Glomerular visceral epithelial cell (primary cell): ENCODE data around the gene JTB.

ENCODE experiments used
- DNase-seq: peaks from one replicate; pipeline ENCODE4 v3.0.0-alpha.2; 2016; ENCODE audit errors: extremely low spot score

The JTB gene

GRCh38 chr1:153978274-153978909, 918 bp upstream of the JTB start:
- DNase-seq, result no peak

- DNase-seq, result no peak
These were observed 640 bp downstream of the JTB start for GRCh38 chr1:153976819-153977249.

- DNase-seq, result no peak
These were observed 3.9 kb downstream of the JTB start for GRCh38 chr1:153973525-153973924.

- DNase-seq, result no peak
These were observed 4.4 kb downstream of the JTB start for GRCh38 chr1:153973071-153973470.

GRCh38 chr1:153970346-153970745, 7.1 kb downstream of the JTB start:
- no peak for DNase-seq

- DNase-seq, result no peak
These were observed 8.5 kb downstream of the JTB start for GRCh38 chr1:153968972-153969371.

- no peak for DNase-seq
These were observed 9.1 kb downstream of the JTB start for GRCh38 chr1:153968408-153968807.

- DNase-seq, result no peak
These were observed 9.5 kb downstream of the JTB start for GRCh38 chr1:153968000-153968363.

- DNase-seq, result peak; percentile 96
These were observed 10.1 kb downstream of the JTB start, which contains the start of gene CREB3L4 for GRCh38 chr1:153967107-153967999. Gene CREB3L4 (plus strand): TSS chr1:153967902. CDS start chr1:153968526, 624 bp downstream.

GRCh38 chr1:153963850-153964331, 13.6 kb downstream of the JTB start:
- peak; percentile 82 for DNase-seq

- peak; percentile 98 for DNase-seq
These were observed 14.2 kb downstream of the JTB start, which contains the start of gene SLC39A1 for GRCh38 chr1:153963030-153963849. Gene SLC39A1 (minus strand): TSS chr1:153963537. CDS start chr1:153962715, 822 bp downstream.

- DNase-seq, result peak; percentile 70
These were observed 15.1 kb downstream of the JTB start for GRCh38 chr1:153962088-153963029.

- DNase-seq, result no peak
These were observed 16.1 kb downstream of the JTB start for GRCh38 chr1:153961421-153961820.

- no peak for DNase-seq
These were observed 17.3 kb downstream of the JTB start for GRCh38 chr1:153960206-153960605.

- DNase-seq, result no peak
These were observed 18.0 kb downstream of the JTB start for GRCh38 chr1:153959454-153959853.

- no peak for DNase-seq
These were observed 18.6 kb downstream of the JTB start for GRCh38 chr1:153958961-153959260.

GRCh38 chr1:153958111-153958960, 19.1 kb downstream of the JTB start, which contains the start of gene CRTC2:
Gene CRTC2 (minus strand): TSS chr1:153958612. CDS start chr1:153958497, 115 bp downstream.
- peak; percentile 98 for DNase-seq

GRCh38 chr1:153957744-153958110, 19.7 kb downstream of the JTB start:
- peak; percentile 40 for DNase-seq

- DNase-seq, result no peak
These were observed 20.3 kb downstream of the JTB start for GRCh38 chr1:153956997-153957715.
